ELR (cell line): Measurements from ENCODE around the gene TESK2.

Experiments
- DNase-seq: peaks from one replicate; pipeline ENCODE4 v3.0.0-alpha.2; 2015; ENCODE audit warnings: low read depth

TESK2 gene

GRCh38 chr1:45303520-45304310 lies 187.2 kb downstream of the TESK2 start:
- DNase-seq, result peak; percentile 98

- DNase-seq, result no peak
These were observed 188.3 kb downstream of the TESK2 start for GRCh38 chr1:45302505-45303150.

GRCh38 chr1:45300669-45300997 lies 190.3 kb downstream of the TESK2 start:
- DNase-seq, result no peak

GRCh38 chr1:45299981-45300668 lies 190.8 kb downstream of the TESK2 start:
- DNase-seq, result peak; percentile 85

- DNase-seq, result no peak
These were observed 191.7 kb downstream of the TESK2 start for GRCh38 chr1:45299296-45299695.

GRCh38 chr1:45297666-45298356 lies 193.2 kb downstream of the TESK2 start:
- DNase-seq, result no peak
